Left forelimb (tissue), 1 donor: ENCODE results near the gene RNASE7.

Experiments used
- DNase-seq: peaks from one replicate; pipeline ENCODE4 v3.0.0-alpha.2; 2018; ENCODE audit warnings: low spot score

RNASE7 gene

GRCh38 chr14:21043387-21043973 lies 1.3 kb downstream of the RNASE7 start:
- DNase-seq = no peak

DNA sequence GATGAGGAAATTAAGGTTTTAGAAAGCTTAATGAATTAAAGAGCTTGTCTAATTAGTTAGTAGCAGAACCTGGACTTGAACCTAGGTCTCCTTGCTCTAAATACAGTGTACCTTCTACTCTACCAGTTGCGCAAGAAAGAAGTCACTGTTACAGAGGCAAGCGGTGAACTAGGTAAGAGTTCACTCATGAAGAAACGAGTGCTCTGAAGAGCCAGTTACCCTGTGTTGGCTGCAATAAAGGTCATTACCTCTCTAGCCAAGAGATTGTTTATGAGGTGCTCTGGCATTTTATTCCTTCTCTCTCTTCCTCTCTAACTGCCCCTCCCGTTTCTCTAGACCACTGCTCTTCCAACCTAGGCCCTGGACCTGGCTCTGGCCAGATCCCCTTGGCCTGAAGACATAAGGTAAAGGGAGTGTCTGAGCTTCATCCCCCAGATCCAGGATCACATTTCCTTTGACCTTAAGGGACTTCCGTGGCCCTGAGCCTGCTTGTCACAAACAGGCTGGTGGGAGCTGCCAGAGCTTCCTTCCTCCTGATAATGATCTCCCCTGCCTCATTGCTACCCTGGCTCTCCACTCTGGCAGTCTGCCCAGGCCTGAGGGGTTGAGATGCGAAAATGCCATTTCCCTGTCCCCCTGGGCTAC lies 1.9 kb downstream of the RNASE7 start:
- DNase-seq = no peak

- no peak for DNase-seq
Measured at GRCh38 chr14:21047378-21047781, 5.2 kb downstream of the RNASE7 start.

GRCh38 chr14:21048638-21049037 lies 6.5 kb downstream of the RNASE7 start:
- no peak for DNase-seq

GRCh38 chr14:21049271-21049673 lies 7.1 kb downstream of the RNASE7 start:
- DNase-seq = no peak

GRCh38 chr14:21050597-21050996 lies 8.4 kb downstream of the RNASE7 start:
- no peak for DNase-seq

DNA sequence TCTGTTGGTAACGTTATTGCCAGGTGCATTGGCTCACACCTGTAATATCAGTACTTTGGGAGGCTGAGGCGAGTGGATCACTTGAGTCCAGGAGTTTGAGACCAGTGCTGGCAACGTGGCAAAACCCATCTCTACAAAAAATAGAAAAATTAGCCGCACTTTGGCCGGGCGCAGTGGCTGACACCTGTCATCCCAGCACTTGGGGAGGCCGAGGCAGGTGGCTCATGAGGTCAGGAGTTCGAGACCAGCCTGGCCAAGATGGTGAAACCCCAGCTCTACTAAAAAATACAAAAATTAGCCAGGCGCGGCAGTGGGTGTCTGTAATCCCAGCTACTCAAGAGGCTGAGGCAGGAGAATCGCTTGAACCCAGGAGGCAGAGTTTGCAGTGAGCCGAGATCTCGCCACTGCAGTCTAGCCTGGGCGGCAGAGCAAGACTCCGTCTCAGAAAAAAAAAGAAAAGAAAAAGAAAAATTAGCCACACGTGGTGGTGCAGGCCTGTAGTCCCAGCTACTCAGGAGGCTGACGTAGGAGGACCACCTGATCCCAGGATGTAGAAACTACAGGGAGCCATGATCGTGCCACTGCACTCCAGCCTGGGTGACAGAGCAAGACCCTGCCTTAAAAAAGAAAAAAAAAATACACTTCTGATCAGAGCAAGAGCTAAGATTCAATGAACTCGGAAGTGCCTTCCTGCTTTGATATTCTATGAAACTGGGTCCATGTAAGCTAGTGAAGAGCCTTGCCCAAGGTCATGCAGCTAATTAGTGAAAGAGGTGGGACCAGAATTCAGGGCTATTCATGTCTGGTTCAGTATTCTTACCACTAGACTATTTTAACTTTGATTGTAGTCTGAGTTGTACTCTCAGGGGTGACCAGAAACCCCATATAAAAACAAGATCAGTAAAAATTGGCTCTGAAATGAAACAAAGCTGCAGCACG lies 11.3 kb downstream of the RNASE7 start:
- DNase-seq = no peak

DNA sequence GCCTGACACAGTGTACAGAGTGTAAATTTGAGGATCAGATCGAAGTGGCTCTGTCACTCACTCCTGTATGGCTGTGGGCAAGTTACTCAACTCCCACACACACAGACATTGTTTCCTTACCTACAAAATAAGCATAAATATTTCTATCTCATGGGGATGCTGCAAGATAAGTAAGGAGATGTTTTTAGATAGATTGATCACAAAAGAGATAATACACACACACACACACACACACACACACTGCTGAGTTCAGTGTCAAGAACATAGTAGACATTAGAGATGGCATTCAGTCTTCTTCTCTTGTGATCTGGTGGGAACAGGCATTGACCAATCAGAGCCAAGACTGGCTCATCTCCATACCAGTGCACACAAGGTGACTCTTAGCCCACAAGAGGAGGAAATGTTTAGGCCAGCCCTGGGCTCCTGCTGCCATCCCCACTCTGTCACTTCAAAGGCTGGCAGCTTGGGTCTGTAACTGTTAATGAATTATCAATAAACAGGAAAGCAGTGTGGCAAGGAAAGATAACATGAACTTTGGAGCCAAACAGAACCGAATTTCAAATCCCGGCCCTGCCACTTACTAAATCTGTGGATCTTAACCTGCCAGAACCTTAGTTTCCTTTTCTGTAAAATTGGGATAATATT lies 12.1 kb downstream of the RNASE7 start:
- DNase-seq = no peak

DNA sequence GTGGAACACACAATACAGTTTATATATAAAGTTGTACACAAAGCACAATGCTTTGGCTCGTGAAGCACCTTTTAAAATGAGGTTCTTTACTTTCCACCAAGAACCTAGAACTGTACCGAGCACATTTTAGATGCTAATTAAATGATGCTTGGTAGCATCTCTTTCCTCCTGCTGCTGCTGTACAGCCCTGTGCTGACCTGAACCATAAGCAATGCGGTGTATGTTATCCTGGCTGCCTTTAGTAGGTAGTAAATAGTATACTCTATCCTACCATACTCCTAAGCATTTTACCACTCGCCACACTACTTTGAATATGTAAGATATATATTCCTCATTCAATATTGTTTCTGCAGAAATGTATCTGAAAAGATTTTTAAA lies 12.6 kb downstream of the RNASE7 start:
- no peak for DNase-seq

DNA sequence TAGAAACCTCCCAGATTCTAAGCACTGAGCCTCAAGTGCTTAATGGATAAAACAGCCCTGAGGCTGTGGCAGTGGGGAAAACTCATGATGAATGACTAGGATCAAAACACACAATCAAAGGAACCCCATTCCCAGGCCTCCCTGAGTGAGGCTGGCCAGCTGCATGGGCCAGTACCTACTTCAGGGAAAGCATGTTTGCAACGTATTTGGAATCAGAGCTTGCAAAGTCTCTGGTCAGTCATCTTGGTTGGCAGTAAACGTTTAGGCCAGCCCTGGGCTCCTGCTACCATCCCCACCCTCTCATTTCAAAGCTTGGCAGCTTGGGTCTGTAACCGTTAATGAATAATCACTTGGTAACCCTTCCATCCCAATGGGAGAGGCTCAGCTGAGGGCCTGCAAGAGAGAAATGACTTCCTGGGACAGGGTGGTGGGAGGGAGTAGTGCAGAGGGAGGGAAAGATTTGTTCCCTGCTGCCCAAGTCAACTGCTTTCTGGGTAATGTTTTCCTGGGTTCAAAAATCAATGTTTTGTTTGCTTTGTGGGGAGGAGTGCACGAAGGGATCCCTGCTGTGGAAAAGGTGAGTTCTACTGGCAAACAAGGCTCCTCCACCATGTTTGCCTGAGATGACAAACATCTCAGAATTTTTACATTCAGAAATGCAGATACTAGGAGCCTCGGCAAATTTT lies 13.4 kb downstream of the RNASE7 start:
- DNase-seq = no peak

- no peak for DNase-seq
Measured at GRCh38 chr14:21056520-21057163, 14.5 kb downstream of the RNASE7 start.

DNA sequence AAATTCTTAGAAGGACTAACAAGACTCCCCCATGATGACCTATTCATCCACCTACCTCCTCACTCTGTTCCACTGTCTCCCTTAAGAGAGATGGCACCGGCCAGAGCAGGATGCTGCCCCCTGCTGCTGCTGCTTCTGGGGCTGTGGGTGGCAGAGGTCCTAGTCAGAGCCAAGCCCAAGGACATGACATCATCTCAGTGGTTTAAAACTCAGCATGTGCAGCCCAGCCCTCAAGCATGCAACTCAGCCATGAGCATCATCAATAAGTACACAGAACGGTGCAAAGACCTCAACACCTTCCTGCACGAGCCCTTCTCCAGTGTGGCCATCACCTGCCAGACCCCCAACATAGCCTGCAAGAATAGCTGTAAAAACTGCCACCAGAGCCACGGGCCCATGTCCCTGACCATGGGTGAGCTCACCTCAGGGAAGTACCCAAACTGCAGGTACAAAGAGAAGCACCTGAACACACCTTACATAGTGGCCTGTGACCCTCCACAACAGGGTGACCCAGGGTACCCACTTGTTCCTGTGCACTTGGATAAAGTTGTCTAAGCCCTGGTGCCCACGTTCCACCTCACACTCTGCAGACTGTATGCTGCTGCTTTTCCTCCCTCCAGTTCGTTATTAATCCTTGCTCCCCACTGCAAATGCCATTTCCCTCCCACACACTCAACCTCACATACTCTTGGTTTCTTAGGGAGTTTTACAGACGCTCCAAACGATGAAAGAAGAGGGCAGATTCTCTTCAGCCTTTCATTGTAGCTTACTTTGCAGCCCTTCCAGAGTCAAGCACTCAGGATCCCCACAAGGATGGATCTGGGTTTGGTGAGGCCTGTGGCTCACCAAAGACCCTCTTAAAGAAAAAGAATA lies 15.9 kb downstream of the RNASE7 start, which contains the start of gene RNASE8:
TSS of gene RNASE8 (plus strand) at position 20 of the 873 bp plus-strand sequence. CDS start at position 91, 71 bp downstream.
- no peak for DNase-seq

DNA sequence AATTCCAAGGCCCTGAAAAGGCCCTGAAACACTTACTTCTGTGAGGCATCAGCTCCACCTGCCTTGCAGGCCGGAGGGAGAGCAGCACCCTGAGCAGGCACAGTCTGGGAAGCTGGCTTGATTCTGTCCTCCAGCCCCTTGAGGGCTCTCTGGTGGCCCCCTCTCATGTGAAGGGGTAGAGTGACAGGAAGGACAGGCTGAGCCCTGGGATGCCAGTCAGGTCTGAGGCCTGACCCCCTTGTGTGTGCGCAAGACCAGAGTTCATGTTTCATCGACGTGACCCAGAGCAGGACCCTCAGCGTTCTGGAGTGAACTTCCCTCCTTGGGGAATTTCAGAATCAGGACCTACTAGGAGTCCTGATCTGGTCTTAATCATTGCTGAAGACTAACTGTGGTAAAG lies 16.7 kb downstream of the RNASE7 start:
- DNase-seq = no peak

DNA sequence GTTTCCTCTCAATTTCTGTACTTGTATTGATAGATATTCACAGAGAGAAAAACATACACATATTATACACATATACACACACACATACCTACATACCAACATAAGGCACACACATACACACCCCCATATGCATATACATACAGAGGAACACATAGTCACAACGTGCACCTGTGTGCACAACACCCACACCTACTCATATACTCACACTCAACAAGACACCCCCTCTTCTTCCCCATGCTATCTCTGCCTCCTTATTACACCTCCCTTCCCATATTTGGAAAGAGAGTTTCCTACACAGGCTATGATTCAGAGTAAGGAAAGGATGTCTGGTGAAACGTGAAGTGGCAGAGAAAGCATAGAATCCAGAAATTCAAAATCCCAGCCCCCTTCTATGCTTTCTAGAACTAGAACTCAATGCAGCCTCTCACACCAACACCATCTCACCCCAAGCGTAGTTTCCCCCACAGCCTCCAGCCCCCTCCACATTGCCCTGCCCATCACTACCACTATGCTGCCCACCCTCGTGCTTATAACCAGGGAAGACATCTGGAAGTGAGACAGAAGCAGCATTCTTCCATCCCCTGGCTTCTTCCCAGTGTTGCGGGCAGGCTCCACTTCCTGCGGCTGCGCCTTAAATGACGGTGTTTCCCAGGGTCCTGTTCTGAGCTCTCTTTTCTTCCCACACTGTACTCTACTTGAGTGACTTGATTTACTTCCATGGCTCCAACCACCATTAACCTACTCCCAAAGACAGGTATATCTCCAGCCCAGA lies 17.9 kb downstream of the RNASE7 start:
- no peak for DNase-seq

- DNase-seq = no peak
Measured at GRCh38 chr14:21060614-21061346, 18.6 kb downstream of the RNASE7 start.

DNA sequence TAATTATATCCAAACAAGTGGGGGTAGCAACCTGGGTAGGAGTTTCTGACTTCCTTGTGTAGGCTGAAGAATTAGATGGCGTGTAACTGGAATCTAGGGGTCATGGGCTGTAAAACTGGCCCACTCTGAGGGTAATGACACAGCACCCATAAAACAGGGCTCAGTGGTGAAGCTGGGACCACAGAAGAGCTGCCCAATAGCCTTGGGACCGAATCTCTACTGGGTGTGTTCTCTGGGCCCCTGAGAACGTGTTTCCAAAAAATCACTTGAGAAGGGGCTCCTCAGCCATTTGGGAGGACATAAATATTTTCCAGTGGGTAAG lies 19.1 kb downstream of the RNASE7 start:
- DNase-seq = no peak

DNA sequence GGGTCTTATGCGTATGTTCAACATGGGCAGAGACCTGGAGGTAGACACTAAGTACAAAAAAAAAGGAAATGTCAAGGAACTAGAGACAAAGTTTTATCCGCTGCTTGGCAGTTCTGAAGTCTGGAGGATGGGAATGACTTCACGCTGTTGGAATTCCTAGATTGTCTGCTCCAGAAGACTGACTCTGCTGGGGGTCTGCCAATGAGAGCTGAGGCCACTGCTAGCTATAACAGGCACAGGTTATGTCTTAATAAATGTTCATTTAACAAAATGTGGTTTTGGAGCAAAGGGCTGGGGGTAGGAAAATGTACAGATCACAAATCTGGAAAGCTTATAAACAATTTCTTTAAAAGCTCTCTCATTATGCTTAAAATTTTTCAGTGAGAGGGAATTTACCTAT lies 21.3 kb downstream of the RNASE7 start:
- DNase-seq = no peak

DNA sequence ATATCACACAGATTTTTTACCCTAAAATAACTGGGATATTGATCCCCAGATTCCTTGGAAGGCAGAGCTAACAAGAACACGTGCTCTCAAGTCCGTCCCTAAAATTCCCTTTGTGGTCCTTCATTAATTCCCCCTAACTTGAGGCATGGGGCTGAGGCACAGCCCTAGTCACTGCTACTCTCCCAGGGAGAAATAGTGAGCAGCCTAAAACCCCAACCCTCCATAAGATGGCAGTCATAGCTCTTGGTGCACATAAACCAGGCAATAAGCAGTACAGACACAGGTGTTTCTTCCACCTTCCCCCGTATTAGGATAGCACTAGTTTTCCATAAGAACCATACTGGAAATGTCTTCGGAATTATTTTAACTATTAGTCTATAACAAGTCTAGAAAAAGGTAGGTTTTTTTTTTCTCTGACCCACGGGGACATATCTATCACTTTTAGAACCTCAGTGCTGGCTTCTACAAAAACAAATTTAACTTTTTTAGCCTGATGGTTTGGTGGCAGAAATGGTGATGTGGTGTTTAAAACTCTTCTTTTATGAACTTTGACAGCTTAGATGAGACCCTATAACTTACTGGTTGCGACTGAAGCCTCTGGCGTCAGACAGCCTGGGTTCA lies 24.8 kb downstream of the RNASE7 start:
- no peak for DNase-seq
